SK-N-SH treated with all-trans-retinoic acid at 6 μM for 48 hours (cell line): ENCODE results near the gene SCEL.

ENCODE experiments used
- ATAC-seq: fragments of 200-7000 bp; cut with Tn5 transposase; 3 replicates; pipeline ENCODE4 v1.9.1; 2020; ENCODE audit warnings: mild to moderate bottlenecking, moderate library complexity
- ARNTL ChIP-seq: fragments of 450-650 bp; formaldehyde crosslinking; IDR thresholded peaks from 2 replicates; pipeline ENCODE4 v1.5.0; 2020; ENCODE audit warnings: low read depth, mild to moderate bottlenecking, moderate library complexity, borderline replicate concordance
- BACH2 ChIP-seq: fragments of 250-450 bp; sonication (Bioruptor Pico); IDR thresholded peaks from 2 replicates; pipeline ENCODE4 v1.9.0; 2021; ENCODE audit warnings: mild to moderate bottlenecking, borderline replicate concordance
- CREB5 ChIP-seq: fragments of 250-450 bp; sonication (Bioruptor Pico); IDR thresholded peaks from 2 replicates; pipeline ENCODE4 v1.5.1; 2020; ENCODE audit warnings: low read depth, mild to moderate bottlenecking, moderate library complexity
- CSRNP3 ChIP-seq: fragments of 250-450 bp; sonication (Bioruptor Pico); IDR thresholded peaks from 2 replicates; pipeline ENCODE4 v1.5.1; 2021; ENCODE audit warnings: mild to moderate bottlenecking, moderate library complexity
- ESRRG ChIP-seq: fragments of 250-450 bp; sonication (Bioruptor Pico); IDR thresholded peaks from 2 replicates; pipeline ENCODE4 v1.6.1; 2021; ENCODE audit warnings: mild to moderate bottlenecking
- GLIS3 ChIP-seq: fragments of 250-450 bp; sonication (Bioruptor Pico); IDR thresholded peaks from 2 replicates; pipeline ENCODE4 v1.5.0; 2020; ENCODE audit warnings: mild to moderate bottlenecking, moderate library complexity
- ISL1 ChIP-seq: fragments of 250-450 bp; sonication (Bioruptor Pico); IDR thresholded peaks from 2 replicates; pipeline ENCODE4 v2.1.2; 2022; ENCODE audit warnings: mild to moderate bottlenecking, moderate library complexity
- PATZ1 ChIP-seq: fragments of 250-450 bp; sonication (Bioruptor Pico); IDR thresholded peaks from 2 replicates; pipeline ENCODE4 v1.8.0; 2020; ENCODE audit warnings: mild to moderate bottlenecking, moderate library complexity, borderline replicate concordance
- POU6F1 ChIP-seq: fragments of 250-450 bp; sonication (Bioruptor Pico); IDR thresholded peaks from 2 replicates; pipeline ENCODE4 v1.8.0; 2021; ENCODE audit warnings: low read depth, mild to moderate bottlenecking, moderate library complexity, borderline replicate concordance
- PPARA ChIP-seq: fragments of 250-450 bp; sonication (Bioruptor Pico); IDR thresholded peaks from 2 replicates; pipeline ENCODE4 v1.5.0; 2020; ENCODE audit warnings: mild to moderate bottlenecking, borderline replicate concordance
- RARB ChIP-seq: fragments of 250-450 bp; sonication (Bioruptor Pico); IDR thresholded peaks from 2 replicates; pipeline ENCODE4 v1.8.0; 2021; ENCODE audit warnings: mild to moderate bottlenecking, moderate library complexity
- SNAI2 ChIP-seq: fragments of 250-450 bp; sonication (Bioruptor Pico); IDR thresholded peaks from 2 replicates; pipeline ENCODE4 v1.5.0; 2020; ENCODE audit warnings: mild to moderate bottlenecking, moderate library complexity
- TCF4 ChIP-seq: fragments of 250-450 bp; sonication (Bioruptor Pico); IDR thresholded peaks from 2 replicates; pipeline ENCODE4 v1.8.0; 2021; ENCODE audit warnings: mild to moderate bottlenecking, moderate library complexity, borderline replicate concordance
- TOX ChIP-seq: fragments of 250-450 bp; sonication (Bioruptor Pico); IDR thresholded peaks from 2 replicates; pipeline ENCODE4 v1.8.0; 2021; ENCODE audit warnings: mild to moderate bottlenecking, moderate library complexity, borderline replicate concordance
- TSHZ2 ChIP-seq: fragments of 250-450 bp; sonication (Bioruptor Pico); IDR thresholded peaks from 2 replicates; pipeline ENCODE4 v1.5.0; 2020; ENCODE audit warnings: mild to moderate bottlenecking, moderate library complexity
- ZC3H10 ChIP-seq: fragments of 250-450 bp; sonication (Bioruptor Pico); IDR thresholded peaks from 2 replicates; pipeline ENCODE4 v1.5.1; 2021; ENCODE audit warnings: mild to moderate bottlenecking, moderate library complexity
- ZFP3 ChIP-seq: fragments of 250-450 bp; sonication (Bioruptor Pico); IDR thresholded peaks from 2 replicates; pipeline ENCODE4 v1.5.0; 2020; ENCODE audit warnings: mild to moderate bottlenecking, moderate library complexity
- ZFP30 ChIP-seq: fragments of 450-650 bp; formaldehyde crosslinking; IDR thresholded peaks from 2 replicates; pipeline ENCODE4 v1.5.0; 2022; ENCODE audit warnings: mild to moderate bottlenecking, moderate library complexity
- ZNF565 ChIP-seq: fragments of 450-650 bp; formaldehyde crosslinking; conservative IDR thresholded peaks from 2 replicates; pipeline ENCODE4 v1.5.0; 2020; ENCODE audit warnings: low read depth, mild to moderate bottlenecking, moderate library complexity
- ZNF70 ChIP-seq: fragments of 450-650 bp; formaldehyde crosslinking; IDR thresholded peaks from 2 replicates; pipeline ENCODE4 v1.5.0; 2020; ENCODE audit warnings: mild to moderate bottlenecking, moderate library complexity
- ZNF8 ChIP-seq: fragments of 450-650 bp; formaldehyde crosslinking; IDR thresholded peaks from 2 replicates; pipeline ENCODE4 v1.5.0; 2020; ENCODE audit warnings: mild to moderate bottlenecking, moderate library complexity

Gene SCEL

GRCh38 chr13:77494226-77494625 is 41.3 kb upstream of the SCEL start:
- ATAC-seq, result no peak
- TF ChIP-seq ZFP30 (CRISPR knock-in tag) (no peak), ISL1 (no peak), PATZ1 (no peak), RARB (CRISPR knock-in tag) (no peak), TOX (no peak), ZFP3 (CRISPR knock-in tag) (no peak), ZNF565 (CRISPR knock-in tag) (no peak), PPARA (CRISPR knock-in tag) (no peak), ZC3H10 (CRISPR knock-in tag) (no peak), POU6F1 (CRISPR knock-in tag) (no peak), TSHZ2 (no peak), ARNTL (CRISPR knock-in tag) (no peak), CSRNP3 (no peak), GLIS3 (CRISPR knock-in tag) (no peak), ESRRG (CRISPR knock-in tag) (no peak), ZNF70 (no peak), ZNF8 (CRISPR knock-in tag) (no peak), SNAI2 (CRISPR knock-in tag) (no peak), TCF4 (no peak), BACH2 (no peak)

- TF ChIP-seq CSRNP3, result no peak
- no peak for TF ChIP-seq ZNF565 (CRISPR knock-in tag)
- TF ChIP-seq RARB (CRISPR knock-in tag), result no peak
- no peak for TF ChIP-seq SNAI2 (CRISPR knock-in tag)
- no peak for TF ChIP-seq PPARA (CRISPR knock-in tag)
- no peak for TF ChIP-seq GLIS3 (CRISPR knock-in tag)
- no peak for TF ChIP-seq PATZ1
- TF ChIP-seq CREB5 (CRISPR knock-in tag), result no peak
- no peak for TF ChIP-seq TCF4
- TF ChIP-seq ZNF70, result no peak
- TF ChIP-seq POU6F1 (CRISPR knock-in tag), result no peak
- TF ChIP-seq ESRRG (CRISPR knock-in tag), result no peak
- no peak for ATAC-seq
These were observed 38.2 kb upstream of the SCEL start for GRCh38 chr13:77497350-77497749.
